GM11168 (cell line): Measurements from ENCODE around the gene KLF14.
"Not testable (repeated sequence)": the region's sequence is repeated elsewhere in the genome, so short reads cannot be mapped to it uniquely, and the experiment has no call there.

Experiments
- in situ Hi-C: fragments of 300-500 bp; cut with MboI; formaldehyde crosslinking; loops from one replicate; pipeline ENCODE4 v1.12.0; 2022; ENCODE audit warnings: low sequenced_read_pairs; ENCODE audit not compliant: unreplicated experiment

The KLF14 gene

DNA sequence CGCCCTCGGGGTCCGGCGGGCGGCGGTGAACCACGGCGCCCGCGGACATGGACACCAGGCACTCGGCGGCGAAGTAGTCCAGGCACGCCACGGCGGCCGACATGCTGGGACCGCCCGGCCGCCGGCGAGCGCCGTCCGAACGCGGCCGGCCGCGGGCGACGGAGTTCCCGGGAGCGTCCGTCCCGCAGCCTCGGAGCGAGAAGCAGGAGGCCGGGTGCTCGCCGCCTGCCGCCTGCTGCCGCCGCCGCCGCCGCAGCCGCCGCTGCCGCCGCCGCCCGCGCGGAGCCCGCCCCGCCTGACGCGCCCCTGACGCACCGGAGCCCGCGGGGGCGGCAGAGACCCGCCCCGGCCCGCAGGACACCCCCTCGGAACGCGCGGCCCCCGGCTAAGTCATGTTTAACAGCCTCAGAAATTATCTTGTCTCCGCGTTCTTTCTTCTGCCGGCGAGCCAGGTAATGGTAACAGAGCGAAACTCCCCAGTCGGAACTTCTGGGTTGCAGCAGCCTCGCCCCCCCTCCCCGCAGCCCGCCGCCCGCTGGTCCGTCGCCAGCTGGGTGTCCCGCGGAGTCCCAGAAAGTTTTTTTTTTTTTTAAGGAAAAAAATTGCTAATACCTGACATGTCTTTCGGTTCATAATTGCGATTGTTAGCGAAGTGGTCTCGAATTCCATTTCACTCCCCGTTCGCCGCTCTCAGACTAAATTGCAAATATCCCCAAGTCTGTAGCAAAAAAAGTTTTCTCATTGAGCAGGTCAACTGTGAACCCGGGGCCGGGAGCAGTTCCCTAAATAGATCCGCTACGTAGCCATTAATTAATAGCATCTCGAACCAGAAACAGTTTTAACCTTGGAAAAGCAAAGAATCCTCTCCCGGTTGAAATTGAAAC lies at the start of gene KLF14:
TSS of gene KLF14 (minus strand) at position 277 of the 884 bp plus-strand sequence. CDS start at position 103, 174 bp downstream.
- in situ Hi-C loops: no loop called here

DNA sequence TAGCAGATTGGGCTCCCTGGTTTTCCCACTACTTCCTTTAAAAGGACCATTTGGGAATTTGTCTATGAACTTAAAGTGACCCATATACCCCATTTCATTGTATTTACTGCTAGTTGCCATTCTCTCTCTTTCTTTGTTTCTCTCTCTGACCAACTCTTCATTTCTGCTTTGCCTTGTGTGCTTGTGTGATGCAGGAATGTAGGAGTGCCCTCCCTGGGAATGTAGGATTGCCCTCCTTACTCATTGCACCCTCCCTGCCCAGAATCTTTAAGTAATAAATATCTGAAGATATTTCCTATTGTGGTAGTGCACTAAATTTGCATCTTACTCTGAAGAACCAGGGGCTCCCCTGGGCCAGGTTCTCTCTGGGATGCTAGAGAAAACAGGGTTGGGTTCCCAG lies 47.3 kb upstream of the KLF14 start:
- in situ Hi-C loops: no loop called here

DNA sequence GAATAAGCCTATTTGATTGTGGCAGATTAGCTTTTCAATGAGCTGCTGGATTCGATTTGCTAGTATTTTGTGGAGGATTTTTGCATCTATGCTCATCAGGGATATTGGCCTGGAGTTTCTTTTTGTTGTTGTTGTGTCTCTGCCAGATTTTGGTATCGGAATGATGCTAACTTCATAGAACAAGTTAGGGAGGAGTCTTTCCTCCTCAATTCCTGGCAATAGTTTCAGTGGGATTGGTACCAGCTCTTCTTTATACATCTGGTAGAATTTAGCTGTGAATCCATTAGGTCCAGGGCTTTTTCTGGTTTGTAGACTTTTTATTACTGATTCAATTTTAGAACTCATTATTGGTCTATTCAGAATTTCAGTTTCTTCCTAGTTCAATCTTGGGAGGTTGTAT lies 43.4 kb upstream of the KLF14 start:
- in situ Hi-C loops: no loop called here

DNA sequence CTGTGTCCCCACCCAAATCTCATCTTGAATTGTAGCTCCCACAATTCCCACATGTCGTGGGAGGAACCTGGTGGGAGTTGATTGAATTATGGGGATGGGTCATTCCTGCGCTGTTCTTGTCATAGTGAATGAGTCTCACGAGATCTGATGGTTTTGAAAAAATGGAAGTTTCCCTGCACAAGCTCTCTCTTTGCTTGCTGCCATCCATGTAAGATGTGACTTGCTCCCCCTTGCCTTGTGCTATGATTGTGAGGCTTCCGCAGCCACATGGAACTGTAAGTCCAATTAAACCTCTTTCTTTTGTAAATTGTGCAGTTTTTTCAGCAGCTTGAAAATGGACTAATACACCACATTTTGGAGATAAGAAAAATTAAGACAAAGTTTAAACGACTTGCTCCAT lies 38.4 kb upstream of the KLF14 start:
- in situ Hi-C loops: not testable (repeated sequence)

DNA sequence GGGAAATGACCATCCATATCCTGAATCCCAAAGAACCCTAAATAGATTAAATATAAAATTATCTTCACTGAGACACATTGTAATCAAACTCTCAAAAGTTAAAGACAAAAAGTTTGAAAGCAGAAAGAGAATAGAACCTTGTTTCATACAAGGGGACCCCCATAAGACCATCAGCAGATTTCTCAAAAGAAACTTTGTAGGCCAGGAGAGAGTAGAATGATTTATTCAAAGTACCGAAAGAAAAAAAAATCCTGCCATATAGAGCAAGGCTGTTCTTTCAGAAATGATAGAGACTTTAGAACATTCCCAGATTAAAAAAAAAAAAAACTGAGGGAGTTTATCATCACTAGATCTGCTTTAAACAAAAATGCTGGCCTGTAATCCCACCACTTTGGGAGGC lies 34.8 kb upstream of the KLF14 start:
- in situ Hi-C loops: no loop called here

DNA sequence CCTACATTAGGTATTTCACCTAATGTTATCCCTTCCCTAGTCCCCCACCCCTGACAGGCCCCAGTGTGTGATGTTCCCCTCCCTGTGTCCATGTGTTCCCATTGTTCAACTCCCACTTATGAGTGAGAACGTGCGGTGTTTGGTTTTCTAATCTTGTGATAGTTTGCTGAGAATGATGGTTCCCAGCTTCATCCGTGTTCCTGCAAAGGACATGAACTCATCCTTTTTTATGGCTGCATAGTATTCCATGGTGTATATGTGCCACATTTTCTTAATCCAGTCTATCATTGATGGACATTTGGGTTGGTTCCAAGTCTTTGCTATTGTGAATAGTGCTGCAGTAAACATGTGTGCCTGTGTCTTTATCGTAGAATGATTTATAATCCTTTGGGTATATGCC lies 30.6 kb upstream of the KLF14 start:
- in situ Hi-C loops: not testable (repeated sequence)

DNA sequence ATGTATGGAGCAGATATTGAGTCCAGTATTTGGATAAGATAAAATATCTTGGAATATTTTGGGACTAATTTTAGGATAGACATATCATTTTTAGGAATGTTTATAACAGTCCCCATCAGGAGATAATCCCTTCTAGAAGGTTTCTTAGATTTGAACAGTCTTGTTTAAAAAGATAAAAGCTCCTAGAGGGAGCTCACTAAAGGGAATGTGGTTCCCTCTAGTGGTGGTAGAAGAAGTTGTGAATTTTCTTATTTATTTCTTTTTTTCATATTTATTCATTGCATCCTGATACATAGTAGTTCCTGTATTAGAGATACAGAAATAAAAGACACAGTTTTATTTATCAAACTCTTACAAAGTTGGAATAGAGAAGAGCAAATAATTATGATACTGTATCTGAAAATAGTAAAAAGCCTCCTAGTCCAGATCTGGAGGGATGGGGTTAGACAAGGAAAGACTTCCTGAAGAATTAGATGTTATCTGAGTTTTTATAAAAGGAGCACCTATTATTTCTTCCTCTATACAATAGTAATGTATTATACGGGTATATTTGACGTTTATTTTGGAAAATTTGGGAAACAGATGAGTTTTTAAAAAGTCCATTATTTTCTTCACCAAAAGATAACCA lies 24.5 kb upstream of the KLF14 start:
- in situ Hi-C loops: loop anchor here (10.0 kb wide), 1 partner anchor 684 kb away; the partner anchor contains the start of gene KLHDC10

DNA sequence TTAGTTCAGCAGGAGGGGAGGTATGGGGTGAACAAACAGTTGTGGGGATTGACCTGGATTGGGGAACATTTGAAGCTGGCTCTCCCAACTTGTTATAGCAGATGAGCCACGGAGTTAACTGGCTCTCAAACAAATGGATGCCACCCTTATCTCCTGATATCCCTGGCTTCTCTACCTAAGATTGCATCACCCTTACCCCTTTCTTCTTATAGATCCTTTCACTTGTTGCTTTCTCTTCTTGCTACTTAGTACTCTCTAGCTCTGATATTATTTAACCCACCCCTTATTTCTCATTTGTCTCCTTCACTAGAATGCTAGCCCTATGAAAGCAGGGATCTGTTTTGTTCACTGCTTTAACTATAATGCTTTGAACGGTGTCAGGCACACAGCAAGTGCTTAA lies 22.3 kb upstream of the KLF14 start:
- in situ Hi-C loops: loop anchor here (10.0 kb wide), 1 partner anchor 682 kb away; the partner anchor contains the start of gene KLHDC10

DNA sequence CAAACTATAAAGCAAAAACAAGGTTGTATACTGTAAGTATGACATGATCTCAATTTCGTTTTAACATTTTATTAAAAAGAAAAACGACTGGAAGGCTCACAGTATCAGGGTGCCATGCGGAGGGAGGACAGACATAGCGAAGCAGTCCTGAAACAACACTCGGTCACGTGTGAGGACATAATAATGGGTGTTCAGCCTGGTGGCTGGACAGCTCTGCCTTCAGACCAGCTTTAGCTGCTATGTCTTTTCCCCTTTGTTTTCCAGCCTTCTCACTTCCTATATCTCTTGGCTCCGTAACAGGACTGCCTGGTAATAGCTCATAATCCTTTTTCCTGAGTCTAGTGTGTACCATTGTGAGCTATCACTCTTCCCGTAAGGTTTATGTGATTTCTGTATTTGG lies 18.4 kb upstream of the KLF14 start:
- in situ Hi-C loops: loop anchor here (10.0 kb wide), 1 partner anchor 678 kb away; the partner anchor contains the start of gene KLHDC10

DNA sequence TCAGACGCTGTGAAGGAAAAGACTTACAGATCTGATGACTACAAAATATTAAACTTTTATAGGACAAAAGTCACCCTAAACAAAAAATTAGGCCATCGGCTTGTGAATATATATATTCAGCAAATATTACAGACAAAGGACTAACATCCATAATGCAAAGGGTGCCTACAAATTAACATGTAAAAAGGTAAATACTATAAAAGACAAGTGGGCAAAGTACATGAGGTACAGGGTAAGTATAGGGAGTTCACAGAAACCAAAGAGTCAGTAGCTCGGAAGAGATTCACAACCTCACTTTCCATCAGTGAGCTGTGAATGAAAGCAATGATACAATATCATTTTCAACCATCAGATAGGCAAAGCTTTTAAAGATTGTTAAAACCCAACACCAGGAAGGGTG lies 16.7 kb upstream of the KLF14 start:
- in situ Hi-C loops: loop anchor here (10.0 kb wide), 1 partner anchor 676 kb away; the partner anchor contains the start of gene KLHDC10

DNA sequence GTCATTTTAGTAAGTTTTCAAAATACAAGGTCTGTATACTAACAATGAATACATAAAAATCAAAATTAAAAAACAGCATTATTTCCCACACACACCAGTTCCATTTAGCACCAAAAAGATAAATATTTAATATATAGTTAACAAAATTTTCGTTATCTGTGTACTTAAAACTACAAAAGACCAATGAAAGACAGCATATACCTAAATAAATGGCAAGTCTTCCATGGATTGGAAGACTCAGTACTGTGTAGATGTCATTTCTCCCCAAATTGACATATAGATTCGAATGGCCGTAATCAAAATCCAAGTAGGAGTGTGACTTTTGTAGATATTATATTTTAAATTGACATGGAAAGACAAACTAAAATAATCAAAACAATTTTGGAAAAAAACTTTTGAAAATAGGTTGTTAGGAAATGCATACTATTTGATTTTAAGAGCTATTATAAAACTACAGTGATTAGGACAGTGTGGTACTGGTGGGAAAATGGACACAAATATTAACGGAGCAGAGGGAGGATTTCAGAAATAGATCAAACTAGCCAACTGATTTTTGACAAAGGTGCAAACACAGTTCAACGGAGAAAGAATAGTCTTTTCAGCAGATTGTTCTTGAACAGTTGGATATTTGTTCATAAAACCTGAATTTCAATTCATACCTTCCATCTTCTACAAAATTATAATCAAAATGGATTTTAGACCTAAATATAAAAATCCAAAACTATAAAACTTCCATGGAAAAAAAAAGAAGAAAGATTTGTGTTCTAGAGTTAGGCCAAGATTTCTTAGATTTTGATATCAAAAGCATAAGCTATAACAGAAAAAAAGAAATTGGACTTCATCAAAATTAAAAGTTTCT lies 14.8 kb upstream of the KLF14 start:
- in situ Hi-C loops: no loop called here

DNA sequence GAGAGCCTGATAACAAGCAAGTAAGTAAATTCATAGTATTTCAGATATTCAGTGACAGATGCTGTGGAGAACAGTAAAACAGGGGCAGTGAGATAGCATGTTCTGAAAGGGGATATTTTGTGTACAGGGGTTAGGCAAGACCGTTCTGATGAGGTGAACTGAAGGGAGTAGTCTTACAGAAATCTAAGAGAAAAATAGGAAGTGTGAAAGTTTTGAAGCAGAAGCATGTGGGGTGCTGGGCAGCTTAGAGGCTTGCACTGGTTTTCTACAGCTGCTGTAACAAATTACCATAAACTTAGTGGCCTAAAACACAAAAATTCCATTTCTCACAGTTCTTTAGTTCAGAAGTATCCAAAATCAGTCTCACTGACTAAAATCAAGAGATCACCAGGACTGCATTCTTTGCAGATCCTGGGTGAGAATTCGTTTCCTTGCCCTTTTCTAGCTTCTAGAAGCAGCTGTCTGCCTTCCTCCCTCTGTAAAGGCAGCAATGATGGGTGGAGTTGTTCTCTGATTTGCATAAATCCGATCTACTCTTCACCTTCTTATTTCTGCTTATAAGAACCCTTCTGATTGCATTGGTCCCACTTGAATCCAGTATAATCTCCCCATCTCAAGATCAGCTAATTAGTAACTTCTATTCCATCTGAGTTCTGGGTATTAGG lies 7.5 kb upstream of the KLF14 start:
- in situ Hi-C loops: no loop called here

DNA sequence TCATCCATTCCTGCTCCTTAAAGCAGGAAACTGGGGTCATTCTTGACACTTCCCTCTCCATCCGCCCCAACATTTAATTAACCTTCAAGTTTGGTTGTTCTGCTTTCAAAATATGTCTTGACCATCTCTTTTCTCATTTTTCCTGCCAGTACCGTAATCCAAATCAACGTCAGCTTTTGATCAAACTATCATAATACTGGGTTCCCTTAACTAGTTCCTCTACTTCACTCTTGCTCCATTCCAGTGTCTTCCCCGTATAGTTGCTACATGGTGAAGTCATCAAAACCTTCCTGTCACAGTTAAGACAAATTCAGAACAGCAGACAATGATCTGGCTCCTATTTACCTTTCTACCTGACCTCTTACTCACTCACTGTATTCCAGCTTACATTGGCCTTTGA lies 6.6 kb upstream of the KLF14 start:
- in situ Hi-C loops: no loop called here

DNA sequence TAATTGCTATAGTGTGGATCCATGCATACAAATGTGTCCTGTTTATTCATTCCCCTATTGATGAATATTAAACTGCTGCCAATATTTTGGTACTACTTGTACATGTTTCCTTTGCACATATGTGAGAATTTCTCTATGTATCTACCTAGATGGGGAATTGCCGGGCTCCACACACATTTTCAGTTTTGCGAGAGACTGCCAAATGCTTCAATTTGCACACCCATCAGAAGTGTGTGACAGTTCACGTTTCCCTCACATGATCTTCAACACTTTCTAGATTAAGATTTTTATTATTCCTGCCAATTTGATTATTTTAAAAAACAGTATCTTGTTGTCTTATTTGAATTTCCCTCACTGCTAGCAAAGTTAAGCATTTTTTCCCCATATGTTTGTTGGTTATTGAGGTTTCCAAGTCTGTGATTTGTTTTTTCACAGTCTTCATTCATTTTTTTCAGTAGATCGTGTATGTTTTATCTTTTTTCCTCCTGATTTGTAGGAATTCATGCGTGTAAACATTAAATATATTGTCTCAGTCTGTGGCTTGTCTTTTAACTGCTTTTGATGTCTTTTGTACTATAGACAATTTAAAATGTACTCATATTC lies 2.4 kb upstream of the KLF14 start:
- in situ Hi-C loops: no loop called here

DNA sequence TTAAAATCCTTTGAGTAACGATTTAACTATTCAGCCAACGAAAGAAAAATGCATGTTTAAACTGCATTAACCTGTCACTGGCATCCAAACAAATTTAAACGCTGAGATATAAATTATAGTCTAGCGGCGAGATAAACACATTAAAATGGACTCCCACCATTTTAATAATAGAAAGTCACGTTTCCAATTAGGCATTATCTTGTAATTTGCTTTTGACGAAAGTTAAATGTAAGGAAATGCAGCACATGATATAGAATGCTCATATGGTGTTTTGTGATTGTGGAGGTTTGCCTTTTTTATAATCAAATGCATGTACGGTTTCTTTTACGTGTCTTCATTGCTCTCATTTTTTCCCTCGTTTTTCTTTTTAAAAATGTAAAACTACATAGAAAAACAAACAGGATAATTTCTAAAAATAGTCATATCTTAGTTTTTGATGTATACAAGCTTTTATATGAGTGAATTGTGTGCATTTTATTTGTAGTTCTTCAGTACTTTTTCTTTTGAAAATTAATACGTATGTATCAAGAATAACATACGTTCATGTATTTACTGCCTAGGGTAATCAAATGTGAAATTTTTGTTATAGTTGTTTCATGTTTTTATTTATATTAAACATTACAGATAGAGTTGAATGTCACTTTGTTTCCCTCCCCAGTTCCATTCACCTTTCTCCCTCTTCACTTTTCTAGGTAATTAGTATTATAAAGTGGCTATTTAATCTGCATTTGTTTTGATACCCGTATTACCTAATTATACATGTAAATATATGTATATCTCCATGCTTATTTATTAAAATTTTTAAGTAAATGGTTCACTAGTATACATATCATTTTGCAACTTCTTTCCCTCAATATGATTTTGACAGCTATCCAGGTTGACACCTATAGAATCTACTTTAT lies 1.1 kb upstream of the KLF14 start:
- in situ Hi-C loops: no loop called here

DNA sequence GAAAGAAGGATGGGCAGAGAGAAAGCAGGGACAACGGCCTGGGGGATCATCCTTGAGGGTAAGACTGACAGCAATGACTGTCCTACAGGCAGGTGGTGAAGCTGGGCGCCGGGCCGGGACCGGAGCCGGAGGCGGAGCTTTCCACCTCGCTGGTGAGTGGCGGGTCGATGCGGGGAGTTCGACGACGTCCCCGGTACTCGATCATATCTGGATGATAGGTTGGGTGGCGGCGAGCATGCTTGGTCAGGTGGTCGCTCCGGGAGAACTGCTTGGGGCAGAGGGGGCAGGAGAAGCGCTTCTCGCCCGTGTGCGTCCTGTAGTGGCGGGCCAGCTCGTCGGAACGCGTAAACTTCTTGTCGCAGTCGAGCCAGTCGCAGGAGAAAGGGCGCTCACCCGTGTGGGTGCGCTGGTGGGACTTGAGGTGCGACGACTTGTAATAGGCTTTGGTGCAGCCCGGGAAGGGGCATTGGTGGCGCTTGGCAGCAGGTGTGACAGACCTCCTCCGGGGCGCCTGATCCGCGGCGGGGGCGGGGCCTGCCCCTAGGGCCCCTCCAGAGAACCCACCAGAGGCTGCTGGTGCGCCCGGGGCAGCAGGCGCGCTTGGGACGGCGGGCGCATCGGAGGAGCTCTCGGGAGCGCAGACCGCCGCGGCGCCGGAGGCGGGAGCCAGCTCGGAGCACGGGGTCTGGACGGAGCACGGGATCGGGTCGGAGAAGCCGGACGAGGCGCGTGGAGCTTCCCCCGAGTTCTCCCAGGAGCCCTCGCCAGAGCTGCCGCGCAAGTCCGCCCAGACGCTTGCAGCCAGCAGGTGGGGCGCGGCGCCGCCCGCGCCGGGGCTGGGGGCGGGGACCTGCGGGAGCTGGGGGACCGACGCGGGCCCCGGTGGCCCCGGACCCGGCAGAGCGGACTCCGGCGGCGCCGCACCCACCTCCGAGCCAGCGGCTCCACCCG lies 752 bp downstream of the KLF14 start:
- in situ Hi-C loops: no loop called here

DNA sequence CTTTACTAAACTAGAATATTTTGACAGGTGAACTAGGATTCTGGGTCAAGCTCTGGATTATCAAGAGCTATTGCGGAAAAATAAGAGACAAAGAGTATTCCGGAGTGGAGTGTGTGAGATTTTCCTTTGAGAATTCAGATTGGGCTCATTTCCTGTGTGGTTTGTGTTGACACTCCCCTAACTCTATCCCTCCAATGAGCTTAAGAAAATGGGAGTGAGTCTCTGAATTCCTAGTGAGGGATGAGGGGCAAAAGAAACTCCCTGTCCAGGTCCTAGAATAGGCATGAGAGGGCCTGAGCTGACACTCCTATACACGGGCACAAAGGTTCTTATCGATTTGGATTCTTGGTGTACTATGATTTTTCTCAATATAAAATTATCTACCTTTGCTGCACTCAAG lies 10.2 kb downstream of the KLF14 start:
- in situ Hi-C loops: no loop called here
